IPS-18c (cell line): ENCODE data around the gene SOX10.

ENCODE experiments used
- H3K4me3 ChIP-seq: 2 replicates; pipeline ENCODE4 v1.7.0; 2013; ENCODE audit warnings: low read depth, mild to moderate bottlenecking, low read length, moderate library complexity; ENCODE audit not compliant: insufficient read depth
- H3K9me3 ChIP-seq: one replicate; pipeline ENCODE4 v1.6.1; 2013; ENCODE audit warnings: mild to moderate bottlenecking, low read length, moderate library complexity; ENCODE audit not compliant: control insufficient read depth, insufficient read depth

The SOX10 gene

DNA sequence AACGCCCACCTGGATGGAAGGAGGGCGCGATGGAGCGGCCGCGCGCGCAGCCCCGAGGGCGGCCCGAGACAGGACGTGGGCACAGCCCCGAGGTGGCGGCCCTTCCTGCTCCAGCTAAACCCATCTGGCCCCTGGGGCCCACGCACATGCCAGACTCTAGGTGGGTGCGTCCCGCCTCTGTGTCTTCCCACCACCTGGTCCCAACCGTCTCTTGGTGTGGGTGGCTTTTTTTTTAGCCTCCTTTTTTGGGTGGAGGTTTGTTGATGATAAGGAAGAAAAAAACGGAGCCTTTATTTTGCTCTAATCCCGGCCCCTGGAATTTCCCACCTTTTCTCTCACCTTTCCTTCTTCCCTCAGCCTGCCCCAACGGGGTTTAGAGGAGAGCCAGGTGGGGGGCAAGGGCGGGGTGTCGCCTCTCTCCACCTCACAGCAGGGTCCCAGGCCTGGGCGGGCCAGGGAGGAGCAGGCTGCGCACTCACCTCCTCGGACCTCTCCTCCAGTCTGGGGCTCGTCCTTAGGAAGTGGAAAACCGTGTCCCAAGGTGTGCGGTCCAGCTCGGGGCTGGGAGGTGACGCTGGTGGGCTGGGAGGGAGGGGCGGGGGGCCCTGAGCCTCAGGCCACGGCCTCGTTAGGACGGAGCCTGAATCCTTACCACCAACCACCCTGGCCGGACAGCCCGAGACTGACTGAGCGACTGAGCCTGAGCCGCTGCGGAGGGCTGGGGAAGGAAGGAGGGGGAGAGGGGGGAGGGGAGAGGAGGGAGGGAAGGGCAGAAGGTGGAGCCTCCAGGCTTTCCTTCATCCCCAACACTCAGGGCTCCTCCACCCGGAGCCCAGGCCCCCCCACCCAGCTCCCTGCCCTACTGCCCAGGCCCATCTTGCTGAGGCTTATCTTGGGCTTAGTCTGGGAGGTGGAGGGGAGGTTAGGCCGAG, at the start of gene SOX10:
Gene SOX10 (minus strand): TSS at position 696 of the 932 bp plus-strand sequence. CDS start 771 bp downstream, outside the sequence.
- H3K9me3 ChIP-seq = no peaks in the 10 kb centered on the region
- peak within 1 kb of the TSS; percentile 41 for H3K4me3 ChIP-seq

DNA sequence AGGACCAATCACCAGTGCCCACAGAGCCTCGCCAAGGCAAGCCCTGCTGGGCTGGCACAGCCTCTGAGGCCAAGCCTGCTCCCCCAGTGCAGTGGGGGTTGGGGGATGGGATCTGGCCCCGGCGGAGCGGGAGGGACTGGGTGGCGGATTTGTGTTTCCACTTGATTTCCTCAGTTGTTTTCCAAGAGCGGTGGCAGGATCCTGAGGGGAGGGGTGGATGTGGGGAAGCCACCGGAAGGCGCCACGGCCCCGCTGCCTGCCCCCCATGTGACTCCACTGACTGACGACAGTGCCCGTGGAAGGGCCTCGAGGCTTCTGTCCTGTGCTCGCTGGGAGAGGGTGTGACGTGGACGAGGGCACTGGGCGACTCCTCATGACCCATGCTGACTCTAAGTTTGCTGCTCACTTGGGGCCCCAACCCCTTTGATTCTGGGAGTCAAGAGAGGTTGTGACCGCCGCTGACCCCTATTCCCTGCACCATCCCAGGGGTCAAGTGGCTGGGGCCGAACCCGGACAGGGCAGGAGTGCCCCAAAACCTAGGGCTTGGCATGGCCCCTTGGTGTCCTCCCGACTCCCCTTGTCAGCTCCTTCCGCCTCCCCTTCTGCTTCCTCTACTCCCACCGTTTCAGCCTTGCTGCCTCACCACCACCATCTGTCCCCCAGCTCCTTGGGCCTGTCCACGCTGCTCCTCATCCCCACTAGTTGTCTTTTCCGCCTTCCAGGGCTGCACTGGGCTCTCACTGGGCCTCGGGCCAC, 49.3 kb upstream of the SOX10 start:
- peaks cover 2% of the 10 kb centered on the region for H3K9me3 ChIP-seq
- H3K4me3 ChIP-seq = peak overlapping the region; percentile 3; the same call in 1 of the 2 replicates

DNA sequence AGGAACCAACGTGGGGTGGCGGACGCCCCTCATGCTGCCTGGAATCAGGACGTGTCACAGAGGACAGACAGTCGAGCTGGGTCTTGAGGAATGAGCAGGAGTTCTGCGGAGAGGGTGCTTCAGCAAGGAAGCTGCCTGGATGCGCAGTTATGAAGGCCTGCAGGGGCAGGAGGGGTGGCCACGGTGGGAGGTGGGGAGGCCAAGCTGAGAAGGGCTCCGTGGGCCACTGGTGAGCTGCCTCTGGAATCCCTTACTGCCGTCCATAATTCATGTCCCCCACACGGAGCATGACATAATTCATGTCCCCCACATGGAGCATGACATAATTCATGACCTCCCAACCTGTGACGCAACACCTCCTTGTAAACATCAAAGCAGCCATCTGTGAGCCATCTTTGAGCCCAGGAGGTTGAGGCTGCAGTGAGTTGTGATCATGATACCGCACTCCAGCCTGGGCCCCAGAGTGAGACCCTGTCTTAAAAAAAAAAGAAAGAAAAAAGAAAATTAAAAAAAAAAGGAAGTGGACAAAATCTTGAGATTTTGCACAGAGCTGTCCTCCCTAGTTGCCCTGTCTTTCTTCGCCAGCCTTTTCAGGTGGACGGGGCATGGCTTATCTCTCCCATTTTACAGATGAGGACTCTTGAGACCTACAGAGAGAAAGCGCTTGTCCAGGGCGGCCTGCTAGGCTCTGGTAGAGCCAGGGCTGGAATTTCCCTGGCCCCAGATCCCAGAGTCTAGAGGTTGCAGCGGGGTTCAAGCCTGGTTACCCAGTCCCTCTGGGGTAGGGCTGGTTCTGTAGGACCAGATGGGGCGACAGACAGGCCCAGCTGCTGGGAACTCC, 48.5 kb upstream of the SOX10 start:
- Histone ChIP-seq H3K9me3 (peaks cover 2% of the 10 kb centered on the region), H3K4me3 (no peak overlapping the region; the same call in 1 of the 2 replicates)

DNA sequence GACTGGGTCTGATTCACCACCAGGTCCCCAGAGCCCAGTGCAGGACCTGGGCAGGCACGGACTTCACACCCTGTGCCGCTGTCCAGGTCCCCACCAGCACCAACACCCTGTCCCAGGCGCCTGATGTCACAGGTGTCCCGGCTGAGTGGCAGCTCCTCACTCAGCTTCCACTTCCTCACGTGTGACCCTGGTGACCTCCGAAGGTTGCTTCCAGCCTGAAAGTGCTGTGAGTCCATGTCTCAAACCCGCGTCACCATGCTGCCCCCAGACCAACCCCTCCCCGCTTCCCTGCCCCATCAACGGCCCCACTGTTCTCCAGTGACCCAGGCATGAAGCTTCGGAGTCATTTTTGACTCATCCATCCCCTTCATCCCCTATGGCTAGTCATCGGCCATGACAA, 47.1 kb upstream of the SOX10 start:
- Histone ChIP-seq H3K4me3 (no peak overlapping the region), H3K9me3 (peaks cover 2% of the 10 kb centered on the region)

DNA sequence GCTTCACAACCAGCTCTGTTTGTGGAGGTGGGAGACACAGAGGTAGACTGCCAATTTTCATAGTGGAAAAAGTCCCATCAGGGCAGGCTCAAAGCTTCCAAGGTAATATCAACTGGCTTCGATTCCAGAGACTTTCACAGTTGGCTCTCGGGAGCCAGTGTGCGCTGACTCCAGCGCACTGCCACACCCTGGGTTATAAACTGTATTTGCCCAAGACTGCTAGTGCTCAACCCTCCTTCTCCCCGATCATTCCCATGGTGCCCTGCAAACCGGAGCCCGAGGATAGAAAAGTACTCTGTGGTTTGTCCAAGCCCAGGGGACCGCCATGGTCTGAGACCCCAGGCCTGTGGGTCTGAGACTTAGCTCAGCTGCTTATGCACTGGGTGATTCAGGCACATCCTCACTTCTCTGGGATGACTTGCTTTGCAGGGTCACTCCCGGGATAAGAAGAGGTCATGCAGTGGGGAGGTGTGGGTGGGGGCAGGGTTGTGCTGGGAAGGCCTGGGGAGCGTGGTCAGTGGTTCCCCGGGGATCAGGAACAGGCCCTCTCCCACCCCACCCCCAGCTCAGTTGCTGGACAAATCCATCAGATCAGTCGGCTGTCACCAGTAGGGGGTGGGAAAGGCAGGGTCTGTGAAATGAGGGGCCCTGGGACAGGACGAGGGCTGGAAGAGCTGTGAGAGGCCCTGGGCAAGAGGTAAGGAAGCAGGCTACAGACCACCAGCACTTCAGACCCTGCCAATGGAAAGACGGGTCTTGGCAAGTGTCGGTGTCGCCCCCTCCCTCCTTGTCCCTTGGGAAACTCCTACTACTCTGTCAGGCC, 46.2 kb upstream of the SOX10 start:
- Histone ChIP-seq H3K9me3 (peaks cover 2% of the 10 kb centered on the region), H3K4me3 (no peak overlapping the region)

DNA sequence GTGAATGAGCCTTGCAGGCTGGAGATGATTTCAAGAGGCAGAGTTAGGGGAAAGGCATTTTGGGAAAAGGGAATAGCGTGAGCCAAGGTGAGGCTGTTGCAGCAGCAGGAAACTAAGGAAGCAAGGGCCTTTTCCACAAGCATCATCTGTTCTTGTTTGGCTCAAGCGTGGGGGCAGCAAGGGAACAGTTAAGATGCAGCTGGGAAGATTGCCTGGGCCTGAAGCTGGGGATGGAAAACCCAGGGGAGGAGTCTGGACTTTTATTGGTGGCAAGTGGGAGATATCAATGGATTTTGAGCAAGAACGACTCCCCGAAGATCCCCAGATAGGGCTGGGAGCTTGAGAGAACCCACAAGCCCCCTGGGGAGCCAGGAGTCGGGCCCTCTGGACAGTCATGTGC, 45.5 kb upstream of the SOX10 start:
- peaks cover 2% of the 10 kb centered on the region for H3K9me3 ChIP-seq
- no peak overlapping the region for H3K4me3 ChIP-seq

DNA sequence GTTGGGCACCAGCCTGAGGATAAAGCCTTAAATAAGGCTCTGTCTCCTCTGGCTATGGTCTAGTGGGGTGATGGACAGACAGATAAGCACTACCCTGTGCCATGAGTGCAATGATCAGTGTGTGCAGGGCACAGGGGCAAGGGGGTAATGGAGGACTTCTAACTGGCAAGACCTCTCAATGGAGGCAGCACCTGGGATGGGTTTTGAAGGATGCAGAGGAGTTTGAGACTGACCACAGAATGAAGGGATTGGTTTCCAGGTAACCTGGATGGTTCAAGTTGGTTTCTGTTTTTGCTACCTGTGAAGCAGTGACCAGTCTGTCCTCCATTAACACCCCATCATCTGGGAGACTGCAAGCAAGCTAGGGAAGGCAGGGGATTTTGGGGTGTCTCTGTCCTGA, 45.0 kb upstream of the SOX10 start:
- no peak overlapping the region for H3K4me3 ChIP-seq
- H3K9me3 ChIP-seq = peaks cover 2% of the 10 kb centered on the region

DNA sequence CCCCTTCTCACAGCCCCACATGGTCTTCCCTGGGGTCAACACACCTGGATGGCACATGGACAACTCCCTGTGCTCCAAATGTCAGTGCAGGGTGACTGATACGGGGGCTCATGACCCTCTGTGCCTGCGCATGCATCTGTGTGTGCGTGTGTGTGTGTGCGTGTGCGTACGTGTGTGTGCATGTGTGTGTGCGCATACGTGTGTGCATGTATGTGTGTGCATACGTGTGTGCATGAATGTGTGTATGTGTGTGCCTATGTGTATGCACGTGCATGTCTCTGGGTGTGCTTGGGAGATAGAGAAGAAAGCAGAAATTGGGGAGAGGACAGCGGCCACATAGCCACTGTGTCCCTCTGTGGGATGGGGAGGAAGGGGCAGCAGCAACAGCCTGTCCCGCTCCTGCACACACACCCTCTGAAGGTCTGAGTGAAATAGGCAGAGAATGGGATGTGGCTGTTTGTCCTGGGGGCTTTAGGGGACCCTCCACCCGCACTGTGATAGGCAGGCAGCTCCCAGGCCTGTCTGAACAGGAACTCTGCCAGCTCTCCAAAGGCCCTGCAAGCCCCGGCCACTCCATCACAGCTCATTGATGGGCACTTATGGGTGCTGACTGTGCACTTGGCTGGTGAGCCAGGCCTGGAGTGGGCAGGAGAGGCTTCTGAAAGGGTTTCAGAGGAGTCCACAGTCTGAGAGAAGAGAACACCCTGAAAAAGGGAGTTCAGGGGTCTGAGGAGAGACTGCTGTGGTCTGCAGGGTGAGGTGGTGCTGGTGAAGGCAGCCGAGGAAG, 44.2 kb upstream of the SOX10 start:
- H3K9me3 ChIP-seq = peaks cover 2% of the 10 kb centered on the region

DNA sequence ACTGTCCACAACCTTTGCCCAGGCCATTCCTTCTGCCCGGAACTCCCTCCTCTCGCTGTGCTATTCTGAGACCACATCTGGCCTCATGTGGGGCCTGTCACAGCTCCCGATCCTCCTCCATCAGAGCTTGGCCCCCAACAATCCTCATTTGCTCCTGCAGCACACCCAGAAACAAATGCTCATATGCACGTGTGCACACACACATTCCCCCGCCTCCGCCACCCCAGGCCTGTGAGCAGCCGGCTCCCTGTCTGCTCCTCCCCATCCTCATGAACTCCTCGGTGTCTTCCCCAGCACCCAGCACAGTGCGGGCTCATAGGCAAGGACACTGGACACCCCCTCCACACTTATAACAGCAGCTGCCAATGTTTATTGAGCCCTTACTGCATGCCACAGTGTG, 43.1 kb upstream of the SOX10 start:
- Histone ChIP-seq H3K4me3 (no peak overlapping the region), H3K9me3 (no peaks in the 10 kb centered on the region)

More for the DNA sequence above, 44.2 kb upstream of the SOX10 start:
- H3K4me3 ChIP-seq = no peak overlapping the region

DNA sequence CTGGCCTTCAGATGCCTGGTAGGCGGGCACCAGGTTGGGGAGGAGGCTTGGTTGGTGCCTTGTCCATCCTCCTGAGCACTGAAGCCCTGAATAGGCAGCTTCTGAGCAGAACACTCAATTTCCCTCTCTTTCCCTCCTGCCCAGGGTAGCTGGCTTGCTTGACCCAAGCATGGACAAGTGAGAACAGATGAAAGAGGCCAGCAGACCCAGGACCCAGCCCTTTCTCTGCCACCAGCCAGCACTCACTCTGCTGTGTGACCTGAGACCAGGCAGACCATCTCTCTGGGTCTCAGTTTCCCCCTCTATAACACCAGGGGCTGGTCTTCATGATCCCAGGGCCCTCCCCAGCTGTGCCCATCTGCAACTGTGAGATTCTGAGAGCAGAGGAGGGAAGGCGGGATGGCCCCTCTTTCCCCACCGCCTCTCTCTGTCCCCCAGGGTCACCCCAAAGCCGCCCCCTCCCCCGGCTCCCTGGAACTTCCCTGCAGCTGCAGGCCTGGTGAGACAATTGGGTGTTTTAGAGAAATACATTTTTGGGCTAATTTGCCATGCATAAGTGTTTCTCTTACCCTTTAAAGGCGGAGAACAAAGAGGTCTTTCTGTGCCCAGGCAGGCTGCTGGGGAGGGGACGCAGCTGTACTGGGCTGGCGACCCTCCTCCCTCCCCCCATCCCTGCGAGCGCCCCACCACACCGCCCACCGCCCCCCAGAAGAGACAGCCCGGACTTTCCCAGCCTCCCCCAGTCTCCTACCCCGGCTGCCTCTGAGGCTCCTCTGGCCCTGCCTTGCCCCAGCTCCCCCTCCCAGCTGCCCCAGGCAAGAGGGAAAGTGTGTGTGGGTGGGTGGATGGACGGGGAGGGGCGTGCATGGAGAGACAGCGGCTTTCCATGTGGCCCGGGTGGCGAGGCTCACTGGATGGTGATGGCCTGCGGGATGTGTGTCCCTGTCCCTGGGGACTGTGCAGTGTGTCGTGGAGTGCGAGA, 42.1 kb upstream of the SOX10 start:
- no peak overlapping the region for H3K4me3 ChIP-seq
- H3K9me3 ChIP-seq = no peaks in the 10 kb centered on the region

DNA sequence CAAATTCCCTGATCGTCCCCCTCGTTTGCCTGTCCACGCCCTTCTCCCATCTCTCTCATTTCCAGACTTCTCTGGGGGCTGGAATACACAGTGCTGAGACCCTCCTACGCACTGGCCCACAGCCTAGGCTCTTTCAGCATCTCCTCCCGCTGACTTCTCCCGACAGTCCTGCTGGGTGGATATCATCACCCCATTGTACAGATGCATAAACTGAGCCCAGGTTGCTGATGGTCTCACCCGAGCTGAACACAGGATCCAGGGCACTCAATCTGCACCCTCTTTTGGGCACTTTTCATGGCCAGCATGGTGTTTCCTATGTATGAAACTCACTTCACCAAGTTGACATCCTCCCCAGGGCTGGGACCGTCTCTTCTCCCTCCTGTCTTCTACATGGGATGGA, 41.2 kb upstream of the SOX10 start:
- Histone ChIP-seq H3K4me3 (no peak overlapping the region), H3K9me3 (no peaks in the 10 kb centered on the region)

DNA sequence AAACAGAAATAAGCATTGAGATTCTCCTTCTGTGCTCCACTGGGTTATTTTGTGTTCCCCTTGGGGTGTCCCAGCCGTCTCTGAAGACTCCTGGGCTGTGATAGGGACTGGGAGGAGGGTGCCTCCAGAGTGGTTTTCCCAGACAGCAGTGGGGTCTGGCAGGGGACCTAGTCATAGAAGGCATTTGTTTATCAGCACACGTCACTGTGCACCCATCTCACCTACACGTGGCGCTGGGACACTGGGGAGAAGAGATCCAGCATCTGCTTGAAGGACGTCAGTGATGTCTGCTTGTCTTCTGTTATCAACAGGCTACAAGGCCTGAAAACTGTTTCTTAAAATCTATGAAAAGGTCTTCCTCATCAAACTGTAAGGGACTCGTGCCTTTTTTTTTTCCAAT, 38.7 kb upstream of the SOX10 start:
- no peak overlapping the region for H3K4me3 ChIP-seq
- no peaks in the 10 kb centered on the region for H3K9me3 ChIP-seq

DNA sequence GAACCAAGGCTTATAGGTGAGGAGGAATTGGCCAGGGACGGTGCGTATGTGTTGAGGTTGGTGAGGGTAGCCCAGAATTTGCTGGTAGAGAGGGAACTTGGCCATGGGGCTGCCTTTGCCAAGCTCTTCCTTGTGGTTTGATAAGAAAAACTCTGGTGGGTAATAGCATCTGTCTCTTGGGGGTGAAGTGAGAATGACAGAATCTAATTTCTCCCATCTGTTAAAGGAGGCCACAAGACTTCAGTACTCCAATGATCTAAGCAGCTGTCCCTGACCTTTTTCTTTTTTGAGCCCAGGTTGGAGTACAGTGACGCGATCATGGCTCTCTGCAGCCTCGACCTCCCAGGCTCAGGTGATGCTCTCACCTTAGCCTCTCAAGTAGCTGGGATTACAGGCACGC, 36.9 kb upstream of the SOX10 start:
- H3K4me3 ChIP-seq = no peak overlapping the region

DNA sequence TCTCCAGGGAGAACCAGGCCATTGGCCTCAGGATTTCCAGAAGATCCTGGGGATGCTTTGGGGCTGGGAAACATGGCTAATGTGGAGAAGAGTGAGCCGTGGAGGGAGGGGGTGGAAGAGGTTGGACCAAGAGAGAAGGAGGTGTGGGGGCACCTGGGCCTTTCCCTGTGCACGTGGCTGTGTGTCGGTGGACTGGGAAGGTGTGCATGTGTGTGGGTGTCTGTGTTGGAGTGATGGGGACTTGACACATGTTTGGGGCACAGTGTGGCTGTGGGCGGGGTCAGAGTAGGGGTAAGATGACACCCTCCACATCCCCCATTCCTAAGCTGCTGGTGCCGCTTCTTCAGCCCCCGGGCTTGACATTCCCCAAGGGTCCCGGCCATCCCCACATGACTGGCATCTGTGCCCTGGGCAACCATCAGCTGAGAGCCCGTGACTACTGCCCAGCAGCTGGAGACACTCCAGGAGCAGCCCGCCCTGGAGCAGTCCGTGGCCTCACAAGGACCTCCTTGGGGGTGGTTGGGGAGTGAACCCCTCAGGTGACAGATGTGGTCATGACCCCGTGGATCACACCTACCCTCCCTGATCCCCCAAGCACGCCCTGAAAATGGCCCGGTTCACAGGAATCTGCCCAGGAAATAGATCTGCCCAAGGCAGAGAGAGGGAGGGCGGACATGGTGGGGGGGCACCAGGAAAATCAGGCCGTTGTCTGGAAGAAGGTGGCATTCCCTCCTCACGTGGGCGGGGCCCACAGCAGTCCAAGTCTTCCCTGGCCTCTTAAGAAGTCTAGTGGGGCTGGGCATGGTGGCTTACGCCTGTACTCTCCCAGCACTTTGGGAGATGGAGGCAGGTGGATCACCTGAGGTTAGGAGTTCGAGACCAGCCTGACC, 34.8 kb upstream of the SOX10 start:
- H3K9me3 ChIP-seq = no peaks in the 10 kb centered on the region
- H3K4me3 ChIP-seq = no peak overlapping the region

More for the DNA sequence above, 36.9 kb upstream of the SOX10 start:
- H3K9me3 ChIP-seq = no peaks in the 10 kb centered on the region
